Measurements from ENCODE around the gene PCDHGA3. TPM values are rescaled to one million over a fixed set of nuclear protein-coding genes. Genes with fewer than 3 reads are reported as not detected.
"Not testable (repeated sequence)": the region's sequence is repeated elsewhere in the genome, so short reads cannot be mapped to it uniquely, and the experiment has no call there.

Gene PCDHGA3
- total RNA-seq, 1 experiment from 2014 or later = not detected

DNA sequence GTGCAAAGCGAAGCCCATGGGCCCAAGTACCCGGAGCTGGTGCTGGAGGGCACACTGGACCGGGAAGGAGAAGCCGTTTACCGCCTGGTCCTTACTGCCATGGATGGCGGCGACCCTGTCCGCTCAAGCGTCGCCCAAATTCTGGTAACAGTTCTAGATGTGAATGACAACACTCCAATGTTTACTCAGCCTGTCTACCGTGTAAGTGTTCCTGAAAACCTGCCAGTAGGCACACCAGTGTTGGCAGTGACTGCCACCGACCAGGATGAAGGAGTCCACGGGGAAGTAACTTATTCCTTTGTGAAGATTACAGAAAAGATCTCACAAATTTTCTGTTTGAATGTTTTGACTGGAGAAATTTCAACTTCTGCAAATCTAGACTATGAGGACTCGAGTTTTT, 31.0 kb downstream of the PCDHGA3 start:
- DNase-seq (ENCODE audit: low read depth, low spot score) (no peak), ATAC-seq (no peak)
- H3K4me3 ChIP-seq (ENCODE audit: low read depth in 2 of 2, low read length in 2 of 2) = no peak overlapping the region
- 0 out of 2 replicates have a peak, but pooled peaks cover 2% of the 10 kb centered on the region for H3K27me3 ChIP-seq (ENCODE audit: control insufficient read depth, insufficient read depth, low read length)
- H3K36me3 ChIP-seq (ENCODE audit: control insufficient read depth, insufficient read depth, low read length) = no peaks in the 10 kb centered on the region
- H3K4me1 ChIP-seq (ENCODE audit: control insufficient read depth, insufficient read depth, low read length) = no peaks in the 10 kb centered on the region
- ChIA-PET CTCF (no interaction called here), POLR2A (interaction anchor here (0.6 kb wide), 1 partner anchor 57 kb away, joined by 4 read pairs; no protein-coding TSS in a partner anchor)
- no peak overlapping the region for H3K27ac ChIP-seq (ENCODE audit: low read length)
- intact Hi-C loops (cut with micrococcal nuclease; ENCODE audit: unreplicated experiment) = no loop called here
- in situ Hi-C loops (cut with HindIII; ENCODE audit: low pct_unique_long_range_greater_than_20kb, low sequenced_read_pairs) = no loop called here
- H3K9me3 ChIP-seq (ENCODE audit: control insufficient read depth, insufficient read depth, low read depth, low read length) = peaks cover 7% of the 10 kb centered on the region; the same call in 1 of the 2 replicates
- TF ChIP-seq TCF7L2 (IDR thresholded peaks at IDR 0.05; ENCODE audit: low read depth, low read length) (no peak), SIN3A (IDR thresholded peaks at IDR 0.05; ENCODE audit: borderline replicate concordance, insufficient read depth, low read depth, low read length) (no peak), CTCF (IDR thresholded peaks at IDR 0.05) (no peak), POLR2AphosphoS5 (IDR thresholded peaks at IDR 0.05; ENCODE audit: low read depth, low read length) (no peak)
- TF ChIP-seq, protein P1, sequence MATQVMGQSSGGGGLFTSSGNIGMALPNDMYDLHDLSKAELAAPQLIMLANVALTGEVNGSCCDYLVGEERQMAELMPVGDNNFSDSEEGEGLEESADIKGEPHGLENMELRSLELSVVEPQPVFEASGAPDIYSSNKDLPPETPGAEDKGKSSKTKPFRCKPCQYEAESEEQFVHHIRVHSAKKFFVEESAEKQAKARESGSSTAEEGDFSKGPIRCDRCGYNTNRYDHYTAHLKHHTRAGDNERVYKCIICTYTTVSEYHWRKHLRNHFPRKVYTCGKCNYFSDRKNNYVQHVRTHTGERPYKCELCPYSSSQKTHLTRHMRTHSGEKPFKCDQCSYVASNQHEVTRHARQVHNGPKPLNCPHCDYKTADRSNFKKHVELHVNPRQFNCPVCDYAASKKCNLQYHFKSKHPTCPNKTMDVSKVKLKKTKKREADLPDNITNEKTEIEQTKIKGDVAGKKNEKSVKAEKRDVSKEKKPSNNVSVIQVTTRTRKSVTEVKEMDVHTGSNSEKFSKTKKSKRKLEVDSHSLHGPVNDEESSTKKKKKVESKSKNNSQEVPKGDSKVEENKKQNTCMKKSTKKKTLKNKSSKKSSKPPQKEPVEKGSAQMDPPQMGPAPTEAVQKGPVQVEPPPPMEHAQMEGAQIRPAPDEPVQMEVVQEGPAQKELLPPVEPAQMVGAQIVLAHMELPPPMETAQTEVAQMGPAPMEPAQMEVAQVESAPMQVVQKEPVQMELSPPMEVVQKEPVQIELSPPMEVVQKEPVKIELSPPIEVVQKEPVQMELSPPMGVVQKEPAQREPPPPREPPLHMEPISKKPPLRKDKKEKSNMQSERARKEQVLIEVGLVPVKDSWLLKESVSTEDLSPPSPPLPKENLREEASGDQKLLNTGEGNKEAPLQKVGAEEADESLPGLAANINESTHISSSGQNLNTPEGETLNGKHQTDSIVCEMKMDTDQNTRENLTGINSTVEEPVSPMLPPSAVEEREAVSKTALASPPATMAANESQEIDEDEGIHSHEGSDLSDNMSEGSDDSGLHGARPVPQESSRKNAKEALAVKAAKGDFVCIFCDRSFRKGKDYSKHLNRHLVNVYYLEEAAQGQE (IDR thresholded peaks at IDR 0.05; ENCODE audit: insufficient read depth in 1 of 2, low read depth in 2 of 2, low read length in 1 of 2) = no peak
- BruUV-seq (replicated peaks) = no TSS peak

DNA sequence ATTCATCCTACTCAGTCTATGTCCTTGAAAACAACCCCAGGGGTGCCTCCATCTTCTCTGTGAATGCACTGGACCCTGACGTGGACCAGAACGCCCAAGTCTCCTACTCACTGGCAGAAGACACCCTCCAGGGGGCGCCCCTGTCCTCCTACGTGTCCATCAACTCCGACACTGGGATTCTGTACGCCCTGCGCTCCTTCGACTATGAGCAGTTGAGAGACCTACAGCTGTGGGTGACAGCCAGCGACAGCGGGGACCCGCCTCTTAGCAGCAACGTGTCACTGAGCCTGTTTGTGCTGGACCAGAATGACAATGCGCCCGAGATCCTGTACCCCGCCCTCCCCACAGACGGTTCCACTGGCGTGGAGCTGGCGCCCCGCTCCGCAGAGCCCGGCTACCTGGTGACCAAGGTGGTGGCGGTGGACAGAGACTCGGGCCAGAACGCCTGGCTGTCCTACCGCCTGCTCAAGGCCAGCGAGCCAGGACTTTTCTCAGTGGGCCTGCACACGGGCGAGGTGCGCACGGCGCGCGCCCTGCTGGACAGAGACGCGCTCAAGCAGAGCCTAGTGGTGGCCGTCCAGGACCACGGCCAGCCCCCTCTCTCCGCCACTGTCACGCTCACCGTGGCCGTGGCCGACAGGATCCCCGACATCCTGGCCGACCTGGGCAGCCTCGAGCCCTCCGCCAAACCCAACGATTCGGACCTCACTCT, 32.0 kb downstream of the PCDHGA3 start:
- intact Hi-C loops (cut with micrococcal nuclease; ENCODE audit: unreplicated experiment); H3K4me3 ChIP-seq (ENCODE audit: low read depth in 2 of 2, low read length in 2 of 2); H3K4me1 ChIP-seq (ENCODE audit: control insufficient read depth, insufficient read depth, low read length); BruUV-seq (replicated peaks); DNase-seq (ENCODE audit: low read depth, low spot score); POLR2A ChIA-PET; CTCF ChIA-PET; in situ Hi-C loops (cut with HindIII; ENCODE audit: low pct_unique_long_range_greater_than_20kb, low sequenced_read_pairs); H3K27ac ChIP-seq (ENCODE audit: low read length); H3K27me3 ChIP-seq (ENCODE audit: control insufficient read depth, insufficient read depth, low read length); H3K9me3 ChIP-seq (ENCODE audit: control insufficient read depth, insufficient read depth, low read depth, low read length); H3K36me3 ChIP-seq (ENCODE audit: control insufficient read depth, insufficient read depth, low read length); ATAC-seq: not testable (repeated sequence)
